Mesenchymal stem cell (in vitro differentiated cells and primary cell): ENCODE results near the gene SUPT3H.

ENCODE experiments used
- DNase-seq: peaks from one replicate; pipeline ENCODE4 v3.0.0-alpha.2; 2013
- H2AFZ ChIP-seq: one replicate; pipeline ENCODE4 v1.6.1; 2013; ENCODE audit warnings: low read depth, mild to moderate bottlenecking, control low read depth, inconsistent platforms, low read length, moderate library complexity
- H2AK5ac ChIP-seq: 2 replicates; pipeline ENCODE4 v1.6.1; 2013; ENCODE audit warnings: low read length, moderate library complexity, mild to moderate bottlenecking, inconsistent platforms; ENCODE audit not compliant: severe bottlenecking
- H2BK120ac ChIP-seq: one replicate; pipeline ENCODE4 v1.6.1; 2013; ENCODE audit warnings: low read depth, mild to moderate bottlenecking, inconsistent platforms, low read length, moderate library complexity
- H2BK12ac ChIP-seq, 2 experiments: one replicate each; pipeline ENCODE4 v1.6.1; 2013; ENCODE audit warnings: inconsistent platforms in 2 of 2, low read length in 2 of 2, mild to moderate bottlenecking in 2 of 2, moderate library complexity in 2 of 2, control low read depth in 1 of 2
- H2BK15ac ChIP-seq: one replicate; pipeline ENCODE4 v1.6.1; 2013; ENCODE audit warnings: mild to moderate bottlenecking, low read depth, inconsistent platforms; ENCODE audit not compliant: poor library complexity, severe bottlenecking
- H2BK5ac ChIP-seq: 2 replicates; pipeline ENCODE4 v1.6.1; 2013; ENCODE audit warnings: low read depth, mild to moderate bottlenecking, low read length, control low read depth, inconsistent platforms; ENCODE audit not compliant: poor library complexity, severe bottlenecking
- H3K14ac ChIP-seq, 2 experiments: one replicate each; pipeline ENCODE4 v1.6.1; 2013; ENCODE audit warnings: inconsistent platforms in 2 of 2, low read length in 2 of 2, control low read depth in 1 of 2, mild to moderate bottlenecking in 1 of 2, moderate library complexity in 1 of 2
- H3K18ac ChIP-seq, 2 experiments: one replicate each; pipeline ENCODE4 v1.6.1; 2013; ENCODE audit warnings: inconsistent platforms in 2 of 2, low read length in 2 of 2, control low read depth in 1 of 2, low read depth in 1 of 2, mild to moderate bottlenecking in 1 of 2
- H3K23ac ChIP-seq, 2 experiments: one replicate each; pipeline ENCODE4 v1.6.1; 2013; ENCODE audit warnings: inconsistent platforms in 2 of 2, low read length in 2 of 2, mild to moderate bottlenecking in 2 of 2, moderate library complexity in 2 of 2, control low read depth in 1 of 2
- H3K27ac ChIP-seq: 2 replicates; pipeline ENCODE4 v1.5.1; 2013; ENCODE audit warnings: mild to moderate bottlenecking, moderate library complexity, low read length, control low read depth, inconsistent platforms; ENCODE audit not compliant: poor library complexity, severe bottlenecking
- H3K27me3 ChIP-seq, 2 experiments: 2 replicates each; pipeline versions ENCODE4 v1.6.1 to v1.7.0; 2013; ENCODE audit warnings: low read length in 2 of 2, mild to moderate bottlenecking in 2 of 2, moderate library complexity in 2 of 2, control low read depth in 1 of 2, inconsistent platforms in 1 of 2; ENCODE audit not compliant: control insufficient read depth in 1 of 2, insufficient read depth in 1 of 2
- H3K36me3 ChIP-seq, 2 experiments: 2 replicates each; pipeline versions ENCODE4 v1.6.1 to v1.7.0; 2013; ENCODE audit warnings: low read length in 2 of 2, control low read depth in 1 of 2, inconsistent platforms in 1 of 2, low read depth in 1 of 2, mild to moderate bottlenecking in 1 of 2; ENCODE audit not compliant: insufficient read depth in 2 of 2, control insufficient read depth in 1 of 2
- H3K4ac ChIP-seq, 2 experiments: one replicate each; pipeline ENCODE4 v1.6.1; 2013; ENCODE audit warnings: inconsistent platforms in 2 of 2, low read length in 2 of 2, mild to moderate bottlenecking in 2 of 2, moderate library complexity in 2 of 2, control low read depth in 1 of 2, low read depth in 1 of 2
- H3K4me1 ChIP-seq: 2 replicates; pipeline ENCODE4 v1.6.1; 2013; ENCODE audit warnings: low read depth, low read length, control low read depth; ENCODE audit not compliant: control insufficient read depth, insufficient read depth
- H3K4me2 ChIP-seq: 2 replicates; pipeline ENCODE4 v1.6.1; 2013; ENCODE audit warnings: low read length, mild to moderate bottlenecking, inconsistent platforms; ENCODE audit not compliant: poor library complexity, severe bottlenecking
- H3K4me3 ChIP-seq, 2 experiments: 2 replicates each; pipeline versions ENCODE4 v1.5.1 to v1.7.0; 2013; ENCODE audit warnings: low read length in 2 of 2, mild to moderate bottlenecking in 2 of 2, control low read depth in 1 of 2, low read depth in 1 of 2; ENCODE audit not compliant: insufficient read depth in 1 of 2
- H3K79me1 ChIP-seq: replicated peaks from 2 replicates; pipeline ENCODE4 v1.6.1; 2013; ENCODE audit warnings: mild to moderate bottlenecking, control low read depth, low read length, inconsistent platforms; ENCODE audit not compliant: poor library complexity, severe bottlenecking
- H3K9ac ChIP-seq: 2 replicates; pipeline ENCODE4 v1.7.0; 2013; ENCODE audit warnings: mild to moderate bottlenecking, low read length, moderate library complexity
- H3K9me3 ChIP-seq: 2 replicates; pipeline ENCODE4 v1.7.0; 2013; ENCODE audit warnings: mild to moderate bottlenecking, low read length; ENCODE audit not compliant: control insufficient read depth
- H4K8ac ChIP-seq: one replicate; pipeline ENCODE4 v1.6.1; 2013; ENCODE audit warnings: inconsistent platforms, mild to moderate bottlenecking, low read length, moderate library complexity
- H4K91ac ChIP-seq: one replicate; pipeline ENCODE4 v1.6.1; 2013; ENCODE audit warnings: mild to moderate bottlenecking, low read length, inconsistent platforms
- WGBS: methylation state at CpG from one replicate; pipeline ENCODE4 v1.1.7; 2013; ENCODE audit warnings: mixed read lengths; 5-methylcytosine and 5-hydroxymethylcytosine counted together

SUPT3H gene

GRCh38 chr6:45199554-45199953, 178.2 kb downstream of the SUPT3H start:
- Histone ChIP-seq H4K91ac (no peak overlapping the region), H2BK12ac (no peak overlapping the region)
- no peak for DNase-seq

GRCh38 chr6:45196121-45196520, 181.6 kb downstream of the SUPT3H start:
- H3K4me1 ChIP-seq: no peaks in the 10 kb centered on the region
- H3K27me3 ChIP-seq: no peaks in the 10 kb centered on the region
- no peak overlapping the region for H3K9ac ChIP-seq
- H3K4me3 ChIP-seq: no peak overlapping the region
- H2BK5ac ChIP-seq: no peak overlapping the region
- H2AK5ac ChIP-seq: no peak overlapping the region
- no peak overlapping the region for H2BK15ac ChIP-seq
- H4K91ac ChIP-seq: no peak overlapping the region
- H3K27ac ChIP-seq: no peak overlapping the region
- no peak overlapping the region for H3K4me2 ChIP-seq
- no peak overlapping the region for H2BK12ac ChIP-seq
- no peak overlapping the region for H4K8ac ChIP-seq
- H3K36me3 ChIP-seq: no peaks in the 10 kb centered on the region
- H3K18ac ChIP-seq: no peak overlapping the region
- H2BK120ac ChIP-seq: no peak overlapping the region
- DNase-seq: no peak
- no peaks in the 10 kb centered on the region for H3K9me3 ChIP-seq
- WGBS: 82% methylated on average over 2 of the region's 3 CpGs
- H3K79me1 ChIP-seq: no peaks in the 10 kb centered on the region
- no peak overlapping the region for H3K23ac ChIP-seq
- no peak overlapping the region for H3K4ac ChIP-seq
- H2AFZ ChIP-seq: no peak overlapping the region
- H3K14ac ChIP-seq: no peak overlapping the region

More at GRCh38 chr6:45199554-45199953, 178.2 kb downstream of the SUPT3H start:
- no peaks in the 10 kb centered on the region for H3K4me1 ChIP-seq
- H3K4ac ChIP-seq: no peak overlapping the region
- no peaks in the 10 kb centered on the region for H3K9me3 ChIP-seq
- H3K79me1 ChIP-seq: peaks cover 2% of the 10 kb centered on the region
- H3K18ac ChIP-seq: no peak overlapping the region
- H3K27me3 ChIP-seq: no peaks in the 10 kb centered on the region
- H2BK15ac ChIP-seq: no peak overlapping the region
- H3K36me3 ChIP-seq: no peaks in the 10 kb centered on the region
- no peak overlapping the region for H3K27ac ChIP-seq
- no peak overlapping the region for H3K23ac ChIP-seq
- H3K9ac ChIP-seq: no peak overlapping the region
- H3K14ac ChIP-seq: no peak overlapping the region
- H2AFZ ChIP-seq: no peak overlapping the region
- H4K8ac ChIP-seq: no peak overlapping the region
- H3K4me3 ChIP-seq: no peak overlapping the region
- no peak overlapping the region for H2AK5ac ChIP-seq
- H3K4me2 ChIP-seq: no peak overlapping the region
- no peak overlapping the region for H2BK120ac ChIP-seq
- H2BK5ac ChIP-seq: no peak overlapping the region

GRCh38 chr6:45195137-45195536, 182.6 kb downstream of the SUPT3H start:
- no peak overlapping the region for H2BK120ac ChIP-seq
- no peak overlapping the region for H2AFZ ChIP-seq
- H3K36me3 ChIP-seq: no peaks in the 10 kb centered on the region
- no peak overlapping the region for H3K4me3 ChIP-seq
- 100% methylated on average over 1 of the region's 1 CpG for WGBS
- H2BK12ac ChIP-seq: no peak overlapping the region
- H4K8ac ChIP-seq: no peak overlapping the region
- H3K79me1 ChIP-seq: no peaks in the 10 kb centered on the region
- H3K14ac ChIP-seq: no peak overlapping the region
- H3K27me3 ChIP-seq: no peaks in the 10 kb centered on the region
- no peak overlapping the region for H4K91ac ChIP-seq
- H3K27ac ChIP-seq: no peak overlapping the region
- no peak overlapping the region for H2BK5ac ChIP-seq
- no peak overlapping the region for H2AK5ac ChIP-seq
- H2BK15ac ChIP-seq: no peak overlapping the region
- no peak overlapping the region for H3K23ac ChIP-seq
- H3K4me2 ChIP-seq: no peak overlapping the region
- DNase-seq: no peak
- no peaks in the 10 kb centered on the region for H3K4me1 ChIP-seq
- H3K9ac ChIP-seq: no peak overlapping the region
- H3K4ac ChIP-seq: no peak overlapping the region
- H3K18ac ChIP-seq: no peak overlapping the region
- H3K9me3 ChIP-seq: no peaks in the 10 kb centered on the region

- no peak overlapping the region for H3K4me2 ChIP-seq
- no peak overlapping the region for H2AFZ ChIP-seq
- no peaks in the 10 kb centered on the region for H3K9me3 ChIP-seq
- H2BK5ac ChIP-seq: no peak overlapping the region
- H4K8ac ChIP-seq: no peak overlapping the region
- no peak overlapping the region for H3K4ac ChIP-seq
- no peak overlapping the region for H3K27ac ChIP-seq
- no peak overlapping the region for H2AK5ac ChIP-seq
- no peak overlapping the region for H3K18ac ChIP-seq
- H3K23ac ChIP-seq: no peak overlapping the region
- H3K27me3 ChIP-seq: no peaks in the 10 kb centered on the region
- no peaks in the 10 kb centered on the region for H3K4me1 ChIP-seq
- no peak overlapping the region for H2BK120ac ChIP-seq
- H3K79me1 ChIP-seq: peaks cover 1% of the 10 kb centered on the region
- no peaks in the 10 kb centered on the region for H3K36me3 ChIP-seq
- WGBS: 98% methylated on average over 2 of the region's 2 CpGs
- H3K9ac ChIP-seq: no peak overlapping the region
- no peak overlapping the region for H3K14ac ChIP-seq
- no peak overlapping the region for H2BK12ac ChIP-seq
- DNase-seq: no peak
- no peak overlapping the region for H4K91ac ChIP-seq
- H2BK15ac ChIP-seq: no peak overlapping the region
- H3K4me3 ChIP-seq: no peak overlapping the region
These were observed 185.2 kb downstream of the SUPT3H start for GRCh38 chr6:45192556-45192955.
